ENCODE measurements around the gene LMBRD1. TPM values are rescaled to one million over a fixed set of nuclear protein-coding genes. Genes with fewer than 3 reads are reported as not detected.

LMBRD1 gene
- total and polyA plus RNA-seq, 2 of the 8 experiments (the other 6 are each of a cell fraction or from before 2014, with no cell fraction given): 9.1 to 16.8 TPM

DNA sequence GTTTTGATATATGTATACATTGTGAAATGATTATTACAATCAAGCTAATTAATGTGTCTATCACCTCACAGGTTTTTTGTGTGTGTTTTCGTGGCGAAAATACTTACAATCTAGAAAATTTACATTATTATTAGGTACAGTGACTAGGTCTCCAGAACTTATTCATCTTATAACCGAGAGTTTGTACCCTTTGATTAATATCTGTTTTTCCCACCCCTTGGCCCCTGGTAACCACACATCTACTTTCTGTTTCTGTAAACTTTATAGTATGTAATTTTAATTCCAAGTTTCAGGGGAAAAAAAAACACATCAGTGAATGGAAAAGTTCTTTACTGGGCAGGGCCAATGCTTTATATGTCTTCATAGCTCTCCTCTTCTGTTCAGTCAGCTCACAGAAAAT is 131.4 kb downstream of the LMBRD1 start:
- no peak overlapping the region for H3K4me3 ChIP-seq (ENCODE audit: extremely low read depth in 1 of 4, insufficient read depth in 2 of 4, low read depth in 3 of 4, low read length in 4 of 4)
- H3K4me1 ChIP-seq (replicated peaks in 1 of 4; ENCODE audit: control insufficient read depth in 3 of 4, insufficient read depth in 4 of 4, low read length in 3 of 4): no peaks in the 10 kb centered on the region
- no peak overlapping the region for H3K4ac ChIP-seq (replicated peaks; ENCODE audit: insufficient read length, low read depth, low read length)
- H4K20me1 ChIP-seq (replicated peaks in 1 of 2; ENCODE audit: control insufficient read depth in 1 of 2, insufficient read depth in 2 of 2, low read length in 2 of 2): no peaks in the 10 kb centered on the region
- H3K36me3 ChIP-seq (ENCODE audit: control insufficient read depth in 2 of 4, insufficient read depth in 4 of 4, low read length in 3 of 4): no peaks in the 10 kb centered on the region
- POLR2A ChIA-PET (ENCODE audit: partially characterized antibody): no interaction called here
- H3K23ac ChIP-seq (ENCODE audit: insufficient read length): no peak overlapping the region
- H3K27ac ChIP-seq (ENCODE audit: low read depth, low read length): no peak overlapping the region
- TF ChIP-seq PHF8 (conservative IDR thresholded peaks at IDR 0.05; ENCODE audit: low read depth, low read length) (no peak), TAF1 (IDR thresholded peaks at IDR 0.05; ENCODE audit: low read depth, low read length) (no peak), NRF1 (IDR thresholded peaks at IDR 0.05; ENCODE audit: low read depth, low read length) (no peak), RFX5 (IDR thresholded peaks at IDR 0.05; ENCODE audit: borderline replicate concordance, low read depth, low read length) (no peak), POU5F1 (IDR thresholded peaks at IDR 0.05; ENCODE audit: low read depth, low read length) (no peak), TCF12 (IDR thresholded peaks at IDR 0.05; ENCODE audit: low read depth, low read length) (no peak)
- no peak overlapping the region for H3K56ac ChIP-seq (replicated peaks; ENCODE audit: insufficient read length, low read depth, low read length)
- H3K18ac ChIP-seq (ENCODE audit: extremely low read depth, low read length): no peak overlapping the region
- no peak overlapping the region for H2AK5ac ChIP-seq (ENCODE audit: low read depth, low read length)
- H2BK12ac ChIP-seq (ENCODE audit: low read depth, low read length): no peak overlapping the region
- no peak overlapping the region for H3K4me2 ChIP-seq (ENCODE audit: insufficient read depth in 1 of 2, low read depth in 2 of 2, low read length in 2 of 2)
- peaks cover 2% of the 10 kb centered on the region; the same call in 1 of the 2 replicates for H3K23me2 ChIP-seq (ENCODE audit: low read depth, low read length)
- FAIRE-seq (no peak), DNase-seq (ENCODE audit: low read depth in 1 of 2, low spot score in 2 of 2) (no peak)
- no peaks in the 10 kb centered on the region for H3K9me3 ChIP-seq (ENCODE audit: insufficient read depth in 2 of 2, low read depth in 1 of 2, low read length in 1 of 2)
- H4K5ac ChIP-seq (ENCODE audit: insufficient read length, low read depth, low read length): no peak overlapping the region
- H4K8ac ChIP-seq (ENCODE audit: extremely low read depth, insufficient read depth, low read length): no peak overlapping the region
- WGBS, 2 experiments (ENCODE audit: extremely low coverage in 1 of 2, insufficient coverage in 1 of 2, insufficient read length in 1 of 2, insufficient replicate concordance in 2 of 2, low coverage in 1 of 2, low lambda C conversion rate in 2 of 2, missing lambda C conversion rate in 1 of 2): 90% methylated on average over 3 of the region's 3 CpGs; no CpG with 5 or more reads in 1 of the 2 experiments
- no peaks in the 10 kb centered on the region for H3K79me2 ChIP-seq (ENCODE audit: control insufficient read depth in 1 of 2, insufficient read depth in 2 of 2, low read length in 2 of 2)
- H3K27me3 ChIP-seq (replicated peaks in 1 of 4; ENCODE audit: control insufficient read depth in 3 of 4, extremely low read depth in 1 of 4, insufficient read depth in 3 of 4, low read length in 3 of 4): no peaks in the 10 kb centered on the region
- H3K14ac ChIP-seq (ENCODE audit: insufficient read length): no peak overlapping the region
- H2BK5ac ChIP-seq (ENCODE audit: low read depth, low read length): no peak overlapping the region
- CTCF ChIA-PET (ENCODE audit: partially characterized antibody): interaction anchor here (0.7 kb wide), 1 partner anchor 73 kb away, joined by 3 read pairs; no protein-coding TSS in a partner anchor
- H3K79me1 ChIP-seq (ENCODE audit: low read depth, low read length): no peaks in the 10 kb centered on the region
- H2BK15ac ChIP-seq (ENCODE audit: low read length): no peak overlapping the region
- H2AFZ ChIP-seq (ENCODE audit: low read length): no peak overlapping the region
- H2BK20ac ChIP-seq (ENCODE audit: low read length): no peak overlapping the region
- H2BK120ac ChIP-seq (replicated peaks; ENCODE audit: low read depth, low read length): no peak overlapping the region
- no peak overlapping the region for H3K9ac ChIP-seq (replicated peaks in 1 of 4; ENCODE audit: extremely low read depth in 1 of 4, low read depth in 3 of 4, low read length in 3 of 4)
- H4K91ac ChIP-seq (replicated peaks; ENCODE audit: insufficient read length, low read length): no peak overlapping the region
